GM12873 (cell line): ENCODE data around the gene DMGDH.

Experiments used
- CTCF ChIP-seq: IDR thresholded peaks from 2 replicates; pipeline ENCODE4 v1.5.1; 2012; ENCODE audit warnings: low read depth, mild to moderate bottlenecking, moderate library complexity, low read length, control low read depth; ENCODE audit not compliant: insufficient read depth; ENCODE audit errors: missing control alignments

DMGDH gene

DNA sequence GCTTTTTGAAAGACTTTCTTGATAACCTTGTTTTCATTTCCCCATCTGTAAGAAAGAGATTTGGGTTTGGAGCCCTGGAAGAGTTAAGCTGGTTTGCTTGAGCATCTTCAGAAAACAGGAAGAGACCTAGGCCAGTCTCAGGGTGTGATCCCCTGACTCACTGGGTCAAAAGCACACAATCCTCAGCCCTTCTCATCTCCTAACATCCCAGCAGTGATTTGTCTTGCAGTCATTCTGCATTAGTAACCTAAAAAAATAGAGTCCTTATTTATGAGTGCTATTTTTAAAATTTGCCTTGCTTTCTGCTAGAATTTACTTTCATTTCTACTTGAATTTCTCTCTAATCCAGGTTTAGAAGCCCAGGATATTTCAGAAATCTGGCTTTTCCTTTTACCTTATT, 68.0 kb downstream of the DMGDH start:
- TF ChIP-seq CTCF, result no peak

- TF ChIP-seq CTCF, result no peak
Measured at GRCh38 chr5:78997090-78997489, 72.4 kb downstream of the DMGDH start.

DNA sequence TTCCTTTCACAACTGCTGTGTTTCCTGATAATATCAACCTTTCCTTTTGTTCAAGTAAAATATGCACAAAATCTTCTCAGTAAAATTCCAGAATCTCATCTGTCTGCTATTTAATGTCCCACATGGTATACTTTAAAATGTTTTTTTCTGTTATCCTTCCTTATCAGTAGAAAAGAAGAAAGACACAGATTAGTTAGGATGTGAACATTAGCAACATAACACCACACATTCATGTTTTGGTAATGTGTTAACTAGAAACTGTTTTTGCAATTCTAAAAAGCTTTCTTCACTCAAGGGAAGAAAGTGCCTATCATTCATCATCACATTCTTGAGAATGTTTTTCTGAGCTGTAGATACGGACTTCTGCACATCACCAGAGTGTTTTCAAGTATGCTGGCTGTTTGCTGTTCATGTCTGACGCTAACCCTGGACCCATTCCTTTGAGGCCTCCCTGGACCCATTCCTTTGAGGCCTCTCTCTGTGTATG, 73.9 kb downstream of the DMGDH start:
- TF ChIP-seq CTCF, result no peak

- TF ChIP-seq CTCF, result no peak
Measured at GRCh38 chr5:78993165-78993564, 76.3 kb downstream of the DMGDH start.

- TF ChIP-seq CTCF, result no peak
Measured at GRCh38 chr5:78992146-78992545, 77.3 kb downstream of the DMGDH start.

- no peak for TF ChIP-seq CTCF
Measured at GRCh38 chr5:78989080-78989479, 80.4 kb downstream of the DMGDH start.

DNA sequence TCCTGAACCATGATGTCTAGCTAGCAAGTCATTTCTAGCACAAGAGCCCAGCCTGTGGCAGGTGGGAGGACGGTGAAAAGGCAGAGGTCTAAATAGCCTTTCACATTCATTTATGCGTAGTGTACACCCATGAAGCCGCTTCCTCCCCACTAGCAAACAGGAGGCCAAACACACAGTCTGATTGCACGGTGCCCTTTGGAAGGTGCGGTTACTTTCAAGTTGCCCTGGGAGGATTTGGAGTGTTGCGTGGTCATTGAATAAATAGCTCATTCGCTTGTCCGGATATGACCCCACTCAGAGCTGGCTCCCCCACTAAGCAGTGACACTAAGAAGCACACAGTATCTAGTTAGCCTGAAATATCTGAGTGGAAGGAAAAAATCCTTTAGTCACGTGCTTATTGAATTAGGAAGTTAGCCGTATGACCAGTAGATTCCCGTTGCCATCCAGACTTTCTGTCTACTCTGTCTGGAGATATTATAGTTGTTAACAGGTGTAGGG, 83.7 kb downstream of the DMGDH start:
- no peak for TF ChIP-seq CTCF

GRCh38 chr5:78985116-78985724, 84.3 kb downstream of the DMGDH start, which contains the start of gene ARSB:
ARSB (minus strand) TSS chr5:78985310; CDS start chr5:78985248, 62 bp downstream.
- no peak for TF ChIP-seq CTCF
